ENCODE measurements around the gene HDAC4.

- no peak for TF ChIP-seq EZH2 (IDR thresholded peaks at IDR 0.05; ENCODE audit: borderline replicate concordance, low read length)
- TF ChIP-seq, protein P1, sequence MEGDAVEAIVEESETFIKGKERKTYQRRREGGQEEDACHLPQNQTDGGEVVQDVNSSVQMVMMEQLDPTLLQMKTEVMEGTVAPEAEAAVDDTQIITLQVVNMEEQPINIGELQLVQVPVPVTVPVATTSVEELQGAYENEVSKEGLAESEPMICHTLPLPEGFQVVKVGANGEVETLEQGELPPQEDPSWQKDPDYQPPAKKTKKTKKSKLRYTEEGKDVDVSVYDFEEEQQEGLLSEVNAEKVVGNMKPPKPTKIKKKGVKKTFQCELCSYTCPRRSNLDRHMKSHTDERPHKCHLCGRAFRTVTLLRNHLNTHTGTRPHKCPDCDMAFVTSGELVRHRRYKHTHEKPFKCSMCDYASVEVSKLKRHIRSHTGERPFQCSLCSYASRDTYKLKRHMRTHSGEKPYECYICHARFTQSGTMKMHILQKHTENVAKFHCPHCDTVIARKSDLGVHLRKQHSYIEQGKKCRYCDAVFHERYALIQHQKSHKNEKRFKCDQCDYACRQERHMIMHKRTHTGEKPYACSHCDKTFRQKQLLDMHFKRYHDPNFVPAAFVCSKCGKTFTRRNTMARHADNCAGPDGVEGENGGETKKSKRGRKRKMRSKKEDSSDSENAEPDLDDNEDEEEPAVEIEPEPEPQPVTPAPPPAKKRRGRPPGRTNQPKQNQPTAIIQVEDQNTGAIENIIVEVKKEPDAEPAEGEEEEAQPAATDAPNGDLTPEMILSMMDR (IDR thresholded peaks at IDR 0.05; ENCODE audit: low read length) = no peak
These were observed 361.9 kb downstream of the HDAC4 start for GRCh38 chr2:239038773-239039478.
